OCI-LY3 (cell line): Measurements from ENCODE around the gene PTGR3.

Experiments
- CTCF ChIP-seq: fragments of 200-600, 300-600 bp; sonication (generic); IDR thresholded peaks from 2 replicates; pipeline ENCODE4 v1.5.1; 2014; ENCODE audit warnings: antibody characterized with exemption, low read length, low read depth
- EZH2phosphoT487 ChIP-seq: fragments of 200-600 bp; shearing (Covaris generic); IDR thresholded peaks from 2 replicates; pipeline ENCODE4 v1.6.1; 2018; ENCODE audit warnings: antibody characterized with exemption, mixed run types, low read depth

- TF ChIP-seq CTCF (no peak), EZH2phosphoT487 (no peak)
Measured at GRCh38 chr18:75228967-75229366, 20.0 kb upstream of the PTGR3 start.
